Testis (tissue), 2 donors: ENCODE results near the gene MFSD2B.

Experiments used
- CTCF ChIP-seq, 3 experiments: fragments of 450-650 bp in 2 of 3; fragments of 200-600 bp in 1 of 3; sonication (generic) in 1 of 3; IDR thresholded peaks; one replicate each; pipeline ENCODE4 v1.5.1; 2016 to 2019; ENCODE audit warnings: antibody characterized with exemption in 3 of 3, mild to moderate bottlenecking in 2 of 3, moderate library complexity in 1 of 3
- POLR2A ChIP-seq: fragments of 450-650 bp; IDR thresholded peaks from one replicate; pipeline ENCODE4 v1.6.1; 2017; ENCODE audit warnings: antibody characterized with exemption, mild to moderate bottlenecking, moderate library complexity

- TF ChIP-seq POLR2A (no peak), CTCF (IDR thresholded peaks at IDR 0.05) (no peak)
Observed at GRCh38 chr2:24009367-24009679, 562 bp upstream of the MFSD2B start.
